HepG2 (cell line): ENCODE measurements around the gene NECTIN2. TPM values are rescaled to one million over a fixed set of nuclear protein-coding genes. Genes with fewer than 3 reads are reported as not detected.
A peak's percentile ranks its signal among the peaks of the same experiment; 100 is the strongest.

Source experiments
- ADNP ChIP-seq: sonication (generic); formaldehyde crosslinking; IDR thresholded peaks from 2 replicates; pipeline ENCODE4 v1.4.0; 2020; ENCODE audit warnings: missing genetic modification reagents
- AHR ChIP-seq: IDR thresholded peaks from 2 replicates; pipeline ENCODE4 v1.6.1; 2018; ENCODE audit warnings: missing genetic modification reagents, missing compliant biosample characterization
- ATRX ChIP-seq: sonication (generic); formaldehyde crosslinking; IDR thresholded peaks from 2 replicates; pipeline ENCODE4 v1.4.0; 2020; ENCODE audit warnings: missing genetic modification reagents, borderline replicate concordance
- BORCS8-MEF2B ChIP-seq: sonication (generic); formaldehyde crosslinking; IDR thresholded peaks from 2 replicates; pipeline ENCODE4 v1.8.0; 2022; ENCODE audit warnings: mild to moderate bottlenecking, missing genetic modification reagents
- NCOR1 ChIP-seq: fragments of 200-600 bp; sonication (generic); IDR thresholded peaks from 2 replicates; pipeline ENCODE4 v1.7.0; 2017; ENCODE audit warnings: antibody characterized with exemption, low read length, borderline replicate concordance
- NFRKB ChIP-seq: fragments of 450-650 bp; IDR thresholded peaks from 2 replicates; pipeline ENCODE4 v1.6.1; 2017
- NR2F6 ChIP-seq, 2 experiments: IDR thresholded peaks; 2 replicates each; pipeline ENCODE4 v1.6.1; 2016; ENCODE audit warnings: antibody characterized with exemption in 1 of 2, mild to moderate bottlenecking in 1 of 2
- RFX1 ChIP-seq: fragments of 450-650 bp; IDR thresholded peaks from 2 replicates; pipeline ENCODE4 v1.6.1; 2017
- SKI ChIP-seq: fragments of 450-650 bp; IDR thresholded peaks from one replicate; pipeline ENCODE4 v1.6.1; 2018; ENCODE audit warnings: mild to moderate bottlenecking; ENCODE audit not compliant: partially characterized antibody
- SNRNP70 ChIP-seq: fragments of 200-400 bp; formaldehyde crosslinking; IDR thresholded peaks from 2 replicates; pipeline ENCODE4 v1.6.1; 2017; ENCODE audit warnings: mild to moderate bottlenecking, low read depth, low read length, moderate library complexity
- SP140L ChIP-seq: sonication (generic); formaldehyde crosslinking; IDR thresholded peaks from 2 replicates; pipeline ENCODE4 v1.4.0; 2020; ENCODE audit warnings: missing genetic modification reagents, borderline replicate concordance
- SRY ChIP-seq: sonication (generic); formaldehyde crosslinking; IDR thresholded peaks from 2 replicates; pipeline ENCODE4 v1.8.0; 2022; ENCODE audit warnings: mild to moderate bottlenecking, missing genetic modification reagents
- TAF1 ChIP-seq: sonication (generic); formaldehyde crosslinking; IDR thresholded peaks from 2 replicates; pipeline ENCODE4 v1.4.0; 2020; ENCODE audit warnings: missing genetic modification reagents
- TP53 ChIP-seq: sonication (generic); formaldehyde crosslinking; conservative IDR thresholded peaks from 2 replicates; pipeline ENCODE4 v1.4.0; 2020; ENCODE audit warnings: missing genetic modification reagents
- ZNF496 ChIP-seq: sonication (generic); formaldehyde crosslinking; IDR thresholded peaks from 2 replicates; pipeline ENCODE4 v1.8.1; 2023; ENCODE audit warnings: mild to moderate bottlenecking, moderate library complexity, missing genetic modification reagents; ENCODE audit not compliant: insufficient replicate concordance
- ZNF562 ChIP-seq: sonication (generic); formaldehyde crosslinking; IDR thresholded peaks from 2 replicates; pipeline ENCODE4 v1.8.0; 2022; ENCODE audit warnings: missing genetic modification reagents, borderline replicate concordance
- ZSCAN20 ChIP-seq: sonication (generic); formaldehyde crosslinking; IDR thresholded peaks from 2 replicates; pipeline ENCODE4 v1.4.0; 2020; ENCODE audit warnings: missing genetic modification reagents, mild to moderate bottlenecking, borderline replicate concordance
- polyA plus RNA-seq, 8 experiments: library from polyadenylated mRNA; depleted of rRNA in 3 of 8; stranded (reverse) in 7 of 8; unstranded in 1 of 8; fragments of >200 nt; fragmentation: Illumina TruSeq in 4 of 8; extraction: Trizol in 4 of 8; gene quantifications; 2 replicates each; pipeline versions ENCODE4 v1.2.1 to v1.2.3, GENCODE V29; 2011 to 2016; ENCODE audit warnings: low read depth in 4 of 8, missing spikeins in 1 of 8, mixed read lengths in 1 of 8; ENCODE audit not compliant: insufficient read depth in 1 of 8
- total RNA-seq, 5 experiments: library from RNA; depleted of rRNA; stranded (reverse); fragments of >200 nt; fragmentation: Illumina TruSeq; extraction: Trizol; gene quantifications; 2 replicates each; pipeline ENCODE4 v1.2.3, GENCODE V29; 2016; ENCODE audit warnings: low read depth in 1 of 5
- TF ChIP-seq, protein P1 (sequence below), 2 experiments: sonication (generic) in 1 of 2; formaldehyde crosslinking in 1 of 2; IDR thresholded peaks; 2 replicates each; pipeline versions ENCODE4 v1.6.1 to v1.9.0; 2014 to 2022; ENCODE audit warnings: antibody characterized with exemption in 1 of 2, borderline replicate concordance in 1 of 2, inconsistent platforms in 1 of 2, low read depth in 1 of 2, missing genetic modification reagents in 1 of 2
- TF ChIP-seq, protein P2 (sequence below): sonication (generic); formaldehyde crosslinking; IDR thresholded peaks from 2 replicates; pipeline ENCODE4; 2020; ENCODE audit warnings: missing genetic modification reagents, mild to moderate bottlenecking, borderline replicate concordance
- TF ChIP-seq, protein P3 (sequence below): sonication (generic); formaldehyde crosslinking; conservative IDR thresholded peaks from 2 replicates; pipeline ENCODE4 v1.8.0; 2022; ENCODE audit warnings: missing genetic modification reagents

Gene NECTIN2
- total and polyA plus RNA-seq, 2 of the 13 experiments (the other 11 are each of a cell fraction or from before 2014, with no cell fraction given) = 75.4 to 114 TPM

DNA sequence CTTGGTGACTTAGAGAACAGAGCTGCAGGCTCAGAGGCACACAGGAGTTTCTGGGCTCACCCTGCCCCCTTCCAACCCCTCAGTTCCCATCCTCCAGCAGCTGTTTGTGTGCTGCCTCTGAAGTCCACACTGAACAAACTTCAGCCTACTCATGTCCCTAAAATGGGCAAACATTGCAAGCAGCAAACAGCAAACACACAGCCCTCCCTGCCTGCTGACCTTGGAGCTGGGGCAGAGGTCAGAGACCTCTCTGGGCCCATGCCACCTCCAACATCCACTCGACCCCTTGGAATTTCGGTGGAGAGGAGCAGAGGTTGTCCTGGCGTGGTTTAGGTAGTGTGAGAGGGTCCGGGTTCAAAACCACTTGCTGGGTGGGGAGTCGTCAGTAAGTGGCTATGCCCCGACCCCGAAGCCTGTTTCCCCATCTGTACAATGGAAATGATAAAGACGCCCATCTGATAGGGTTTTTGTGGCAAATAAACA lies 78.2 kb downstream of the NECTIN2 start (continued):
- TF ChIP-seq, protein P1, sequence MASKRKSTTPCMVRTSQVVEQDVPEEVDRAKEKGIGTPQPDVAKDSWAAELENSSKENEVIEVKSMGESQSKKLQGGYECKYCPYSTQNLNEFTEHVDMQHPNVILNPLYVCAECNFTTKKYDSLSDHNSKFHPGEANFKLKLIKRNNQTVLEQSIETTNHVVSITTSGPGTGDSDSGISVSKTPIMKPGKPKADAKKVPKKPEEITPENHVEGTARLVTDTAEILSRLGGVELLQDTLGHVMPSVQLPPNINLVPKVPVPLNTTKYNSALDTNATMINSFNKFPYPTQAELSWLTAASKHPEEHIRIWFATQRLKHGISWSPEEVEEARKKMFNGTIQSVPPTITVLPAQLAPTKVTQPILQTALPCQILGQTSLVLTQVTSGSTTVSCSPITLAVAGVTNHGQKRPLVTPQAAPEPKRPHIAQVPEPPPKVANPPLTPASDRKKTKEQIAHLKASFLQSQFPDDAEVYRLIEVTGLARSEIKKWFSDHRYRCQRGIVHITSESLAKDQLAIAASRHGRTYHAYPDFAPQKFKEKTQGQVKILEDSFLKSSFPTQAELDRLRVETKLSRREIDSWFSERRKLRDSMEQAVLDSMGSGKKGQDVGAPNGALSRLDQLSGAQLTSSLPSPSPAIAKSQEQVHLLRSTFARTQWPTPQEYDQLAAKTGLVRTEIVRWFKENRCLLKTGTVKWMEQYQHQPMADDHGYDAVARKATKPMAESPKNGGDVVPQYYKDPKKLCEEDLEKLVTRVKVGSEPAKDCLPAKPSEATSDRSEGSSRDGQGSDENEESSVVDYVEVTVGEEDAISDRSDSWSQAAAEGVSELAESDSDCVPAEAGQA (IDR thresholded peaks at IDR 0.05; ENCODE audit: low read depth) = no peak; the same call in 1 of the 2 replicates
- TF ChIP-seq, protein P1 (CRISPR knock-in tag; IDR thresholded peaks at IDR 0.05; ENCODE audit: borderline replicate concordance) = 0 out of 2 replicates have a peak, but pooled peaks have one; percentile 53
- peak; percentile 56; the same call in 1 of the 2 replicates for TF ChIP-seq TP53 (CRISPR knock-in tag)
- TF ChIP-seq SP140L (CRISPR knock-in tag) = no peak
- TF ChIP-seq SRY (CRISPR knock-in tag) = peak; percentile 56; the same call in 1 of the 2 replicates
- TF ChIP-seq, protein P2, sequence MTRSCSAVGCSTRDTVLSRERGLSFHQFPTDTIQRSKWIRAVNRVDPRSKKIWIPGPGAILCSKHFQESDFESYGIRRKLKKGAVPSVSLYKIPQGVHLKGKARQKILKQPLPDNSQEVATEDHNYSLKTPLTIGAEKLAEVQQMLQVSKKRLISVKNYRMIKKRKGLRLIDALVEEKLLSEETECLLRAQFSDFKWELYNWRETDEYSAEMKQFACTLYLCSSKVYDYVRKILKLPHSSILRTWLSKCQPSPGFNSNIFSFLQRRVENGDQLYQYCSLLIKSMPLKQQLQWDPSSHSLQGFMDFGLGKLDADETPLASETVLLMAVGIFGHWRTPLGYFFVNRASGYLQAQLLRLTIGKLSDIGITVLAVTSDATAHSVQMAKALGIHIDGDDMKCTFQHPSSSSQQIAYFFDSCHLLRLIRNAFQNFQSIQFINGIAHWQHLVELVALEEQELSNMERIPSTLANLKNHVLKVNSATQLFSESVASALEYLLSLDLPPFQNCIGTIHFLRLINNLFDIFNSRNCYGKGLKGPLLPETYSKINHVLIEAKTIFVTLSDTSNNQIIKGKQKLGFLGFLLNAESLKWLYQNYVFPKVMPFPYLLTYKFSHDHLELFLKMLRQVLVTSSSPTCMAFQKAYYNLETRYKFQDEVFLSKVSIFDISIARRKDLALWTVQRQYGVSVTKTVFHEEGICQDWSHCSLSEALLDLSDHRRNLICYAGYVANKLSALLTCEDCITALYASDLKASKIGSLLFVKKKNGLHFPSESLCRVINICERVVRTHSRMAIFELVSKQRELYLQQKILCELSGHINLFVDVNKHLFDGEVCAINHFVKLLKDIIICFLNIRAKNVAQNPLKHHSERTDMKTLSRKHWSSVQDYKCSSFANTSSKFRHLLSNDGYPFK (CRISPR knock-in tag) = peak; percentile 58; the same call in 1 of the 2 replicates
- TF ChIP-seq BORCS8-MEF2B (CRISPR knock-in tag) = peak; percentile 81
- TF ChIP-seq SNRNP70 = no peak
- peak; percentile 55; the same call in 1 of the 2 replicates for TF ChIP-seq TAF1 (CRISPR knock-in tag)
- 0 out of 2 replicates have a peak, but pooled peaks have one; percentile 33 for TF ChIP-seq ADNP (CRISPR knock-in tag)
- no peak for TF ChIP-seq ZSCAN20 (CRISPR knock-in tag)
- no peak for TF ChIP-seq NFRKB
- TF ChIP-seq, protein P3, sequence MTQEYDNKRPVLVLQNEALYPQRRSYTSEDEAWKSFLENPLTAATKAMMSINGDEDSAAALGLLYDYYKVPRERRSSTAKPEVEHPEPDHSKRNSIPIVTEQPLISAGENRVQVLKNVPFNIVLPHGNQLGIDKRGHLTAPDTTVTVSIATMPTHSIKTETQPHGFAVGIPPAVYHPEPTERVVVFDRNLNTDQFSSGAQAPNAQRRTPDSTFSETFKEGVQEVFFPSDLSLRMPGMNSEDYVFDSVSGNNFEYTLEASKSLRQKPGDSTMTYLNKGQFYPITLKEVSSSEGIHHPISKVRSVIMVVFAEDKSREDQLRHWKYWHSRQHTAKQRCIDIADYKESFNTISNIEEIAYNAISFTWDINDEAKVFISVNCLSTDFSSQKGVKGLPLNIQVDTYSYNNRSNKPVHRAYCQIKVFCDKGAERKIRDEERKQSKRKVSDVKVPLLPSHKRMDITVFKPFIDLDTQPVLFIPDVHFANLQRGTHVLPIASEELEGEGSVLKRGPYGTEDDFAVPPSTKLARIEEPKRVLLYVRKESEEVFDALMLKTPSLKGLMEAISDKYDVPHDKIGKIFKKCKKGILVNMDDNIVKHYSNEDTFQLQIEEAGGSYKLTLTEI (CRISPR knock-in tag) = no peak
- no peak for TF ChIP-seq ZNF562 (CRISPR knock-in tag)
- TF ChIP-seq SKI = peak; percentile 95
- TF ChIP-seq NR2F6 (IDR thresholded peaks at IDR 0.05) = peak; percentile 100
- peak; percentile 100 for TF ChIP-seq NR2F6 (CRISPR knock-in tag; IDR thresholded peaks at IDR 0.05)
- no peak for TF ChIP-seq ATRX (CRISPR knock-in tag)
- TF ChIP-seq RFX1 = no peak
- no peak for TF ChIP-seq ZNF496
- TF ChIP-seq AHR (CRISPR knock-in tag) = peak; percentile 94
- TF ChIP-seq NCOR1 = peak; percentile 92; the same call in 1 of the 2 replicates
